IMR-90 (cell line): ENCODE measurements around the gene IRAK1BP1. TPM values are rescaled to one million over a fixed set of nuclear protein-coding genes. Genes with fewer than 3 reads are reported as not detected.

ENCODE experiments used
- ATAC-seq: fragments of 200-7000 bp; cut with Tn5 transposase; 2 replicates; pipeline ENCODE4 v1.9.1; 2020; ENCODE audit warnings: low read depth, mild to moderate bottlenecking, moderate library complexity
- BruUV-seq: library from RNA; stranded (reverse); fragments of 400-500 nt; replicated peaks from 2 replicates; lab custom pipeline; 2021; lab: Mats Ljungman, UMichigan
- CTCF ChIA-PET: fragments of 300-600 bp; formaldehyde crosslinking; extraction: SDS; loops from one replicate; lab custom pipeline; 2021; ENCODE audit warnings: antibody characterized with exemption; lab: Yijun Ruan, JAX
- POLR2A ChIA-PET: fragments of 300-600 bp; sonication (Branson Sonifier 250); formaldehyde crosslinking; loops from one replicate; lab custom pipeline; 2022; ENCODE audit warnings: antibody characterized with exemption; ENCODE audit not compliant: unreplicated experiment; lab: Charles Lee
- DNase-seq: peaks from one replicate; pipeline ENCODE4 v3.0.0; 2013
- H2AFZ ChIP-seq: replicated peaks from 2 replicates; pipeline ENCODE3; 2013; ENCODE audit warnings: low read length, mild to moderate bottlenecking; ENCODE audit not compliant: poor library complexity
- H2AK5ac ChIP-seq: 2 replicates; pipeline ENCODE4 v1.6.1; 2013; ENCODE audit warnings: low read depth, low read length, inconsistent platforms
- H2AK9ac ChIP-seq: replicated peaks from 2 replicates; pipeline ENCODE3; 2013; ENCODE audit warnings: mild to moderate bottlenecking, low read depth, low read length, moderate library complexity; ENCODE audit not compliant: poor library complexity
- H2BK120ac ChIP-seq: 2 replicates; pipeline ENCODE4 v1.6.1; 2013; ENCODE audit warnings: low read depth, low read length, inconsistent platforms
- H2BK15ac ChIP-seq: 3 replicates; pipeline ENCODE4 v1.6.1; 2013; ENCODE audit warnings: low read depth, low read length, inconsistent platforms
- H2BK20ac ChIP-seq: 2 replicates; pipeline ENCODE4 v1.6.1; 2013; ENCODE audit warnings: low read depth, mild to moderate bottlenecking, inconsistent platforms, low read length, moderate library complexity
- H2BK5ac ChIP-seq: 2 replicates; pipeline ENCODE4 v1.6.1; 2013; ENCODE audit warnings: mild to moderate bottlenecking, low read depth, low read length, inconsistent platforms; ENCODE audit not compliant: poor library complexity, severe bottlenecking
- H3K14ac ChIP-seq: replicated peaks from 2 replicates; pipeline ENCODE4 v1.6.1; 2013; ENCODE audit warnings: low read depth, low read length, inconsistent platforms
- H3K18ac ChIP-seq: 2 replicates; pipeline ENCODE4 v1.6.1; 2013; ENCODE audit warnings: low read depth, low read length, control low read depth
- H3K23ac ChIP-seq: 2 replicates; pipeline ENCODE4 v1.6.1; 2013; ENCODE audit warnings: low read depth, low read length, inconsistent platforms
- H3K27ac ChIP-seq: 2 replicates; pipeline ENCODE4 v1.5.1; 2013; ENCODE audit warnings: mild to moderate bottlenecking, control low read depth, low read length; ENCODE audit not compliant: insufficient read depth
- H3K27me3 ChIP-seq: 2 replicates; pipeline ENCODE4 v1.6.1; 2013; ENCODE audit warnings: low read length; ENCODE audit not compliant: control insufficient read depth, insufficient read depth
- H3K36me3 ChIP-seq: 2 replicates; pipeline ENCODE4 v1.6.1; 2013; ENCODE audit warnings: low read length, mixed read lengths; ENCODE audit not compliant: control insufficient read depth, insufficient read depth
- H3K4ac ChIP-seq: 2 replicates; pipeline ENCODE4 v1.6.1; 2013; ENCODE audit warnings: low read depth, low read length, inconsistent platforms
- H3K4me1 ChIP-seq: 2 replicates; pipeline ENCODE4 v1.6.1; 2013; ENCODE audit warnings: low read length, mixed read lengths; ENCODE audit not compliant: control insufficient read depth, insufficient read depth
- H3K4me2 ChIP-seq: 2 replicates; pipeline ENCODE4 v1.6.1; 2013; ENCODE audit warnings: low read depth, mild to moderate bottlenecking, control low read depth, low read length, moderate library complexity
- H3K4me3 ChIP-seq: 2 replicates; pipeline ENCODE4 v1.5.1; 2013; ENCODE audit warnings: low read depth, mild to moderate bottlenecking, control low read depth, low read length, moderate library complexity; ENCODE audit not compliant: insufficient read depth
- H3K56ac ChIP-seq: 2 replicates; pipeline ENCODE4 v1.6.1; 2013; ENCODE audit warnings: low read length, inconsistent platforms; ENCODE audit not compliant: insufficient read depth; ENCODE audit errors: extremely low read depth
- H3K79me1 ChIP-seq, 2 experiments: 2 replicates each; pipeline ENCODE4 v1.6.1; 2013; ENCODE audit warnings: low read length in 2 of 2, inconsistent platforms in 1 of 2, low read depth in 1 of 2
- H3K9ac ChIP-seq: 2 replicates; pipeline ENCODE4 v1.6.1; 2013; ENCODE audit warnings: low read depth, low read length, control low read depth
- H3K9me1 ChIP-seq: 2 replicates; pipeline ENCODE4 v1.6.1; 2013; ENCODE audit warnings: low read length, inconsistent platforms; ENCODE audit not compliant: insufficient read depth
- H3K9me3 ChIP-seq: 2 replicates; pipeline ENCODE4 v1.6.1; 2013; ENCODE audit warnings: low read length; ENCODE audit not compliant: control insufficient read depth, insufficient read depth
- H4K20me1 ChIP-seq: 2 replicates; pipeline ENCODE4 v1.6.1; 2013; ENCODE audit warnings: low read length, inconsistent platforms; ENCODE audit not compliant: insufficient read depth
- H4K5ac ChIP-seq: 2 replicates; pipeline ENCODE4 v1.6.1; 2013; ENCODE audit warnings: mild to moderate bottlenecking, low read depth, low read length, control low read depth
- H4K8ac ChIP-seq, 2 experiments: 2 replicates each; pipeline ENCODE4 v1.6.1; 2013; ENCODE audit warnings: low read depth in 2 of 2, low read length in 2 of 2, control low read depth in 1 of 2, inconsistent platforms in 1 of 2
- H4K91ac ChIP-seq: 2 replicates; pipeline ENCODE4 v1.6.1; 2013; ENCODE audit warnings: low read depth, low read length, inconsistent platforms; ENCODE audit not compliant: insufficient read depth
- BHLHE40 ChIP-seq: fragments of 150-350 bp; IDR thresholded peaks from 2 replicates; pipeline ENCODE4 v1.6.1; 2016; ENCODE audit warnings: mild to moderate bottlenecking, low read depth, low read length
- CEBPB ChIP-seq: IDR thresholded peaks from 2 replicates; pipeline ENCODE4 v1.6.1; 2012; ENCODE audit warnings: low read depth, low read length, improper control_type of control experiment
- CHD1 ChIP-seq: IDR thresholded peaks from 2 replicates; pipeline ENCODE4 v1.6.1; 2012; ENCODE audit warnings: low read depth, low read length, improper control_type of control experiment
- FOS ChIP-seq: fragments of 150-350 bp; IDR thresholded peaks from 2 replicates; pipeline ENCODE4 v1.6.1; 2016; ENCODE audit warnings: low read depth, low read length
- MAZ ChIP-seq: IDR thresholded peaks from 2 replicates; pipeline ENCODE4 v1.6.1; 2012; ENCODE audit warnings: low read depth, mild to moderate bottlenecking, low read length, improper control_type of control experiment, moderate library complexity, borderline replicate concordance
- RAD21 ChIP-seq: IDR thresholded peaks from 2 replicates; pipeline ENCODE4 v1.6.1; 2012; ENCODE audit warnings: low read length, improper control_type of control experiment
- RCOR1 ChIP-seq: IDR thresholded peaks from 2 replicates; pipeline ENCODE4 v1.6.1; 2012; ENCODE audit warnings: mild to moderate bottlenecking, low read length, improper control_type of control experiment; ENCODE audit not compliant: insufficient replicate concordance
- RFX5 ChIP-seq: IDR thresholded peaks from 2 replicates; pipeline ENCODE4 v1.8.0; 2012; ENCODE audit warnings: low read depth, mild to moderate bottlenecking, low read length, moderate library complexity
- WGBS, 2 experiments: methylation state at CpG; one replicate each; pipeline versions ENCODE4 v1.1.5 to v1.1.7; 2013; ENCODE audit warnings: missing lambda C conversion rate in 2 of 2; ENCODE audit not compliant: insufficient read length in 1 of 2; ENCODE audit errors: extremely low coverage in 2 of 2; 5-methylcytosine and 5-hydroxymethylcytosine counted together
- dilution Hi-C: fragments of 300-500 bp; cut with HindIII; formaldehyde crosslinking; loops from one replicate; pipeline ENCODE4 v1.14.3; 2018; ENCODE audit warnings: low sequenced_read_pairs; ENCODE audit not compliant: unreplicated experiment
- in situ Hi-C: fragments of 300-500 bp; cut with MboI; formaldehyde crosslinking; loops from 3 replicates; pipeline ENCODE4 v1.14.3; 2019; ENCODE audit warnings: low sequenced_read_pairs, inconsistent platforms, mixed read lengths
- intact Hi-C: fragments of 100-400 bp; cut with micrococcal nuclease; formaldehyde crosslinking; loops from 2 replicates; pipeline ENCODE4 v1.10.0; 2022
- polyA plus RNA-seq, 3 experiments: library from polyadenylated mRNA; depleted of rRNA; stranded (reverse); fragments of >200 nt; gene quantifications; 2 replicates each; pipeline ENCODE4 v1.2.3, GENCODE V29; 2012; ENCODE audit warnings: low replicate concordance in 1 of 3
- total RNA-seq: library from RNA; depleted of rRNA; stranded (reverse); fragments of >200 nt; gene quantifications from 2 replicates; pipeline ENCODE4 v1.2.3, GENCODE V29; 2012
- TF ChIP-seq, protein P1 (sequence below): conservative IDR thresholded peaks from 2 replicates; pipeline ENCODE4 v1.5.1; 2012; ENCODE audit warnings: mild to moderate bottlenecking, low read depth, low read length, improper control_type of control experiment
- TF ChIP-seq, protein P2 (sequence below): fragments of 150-350 bp; IDR thresholded peaks from 2 replicates; pipeline ENCODE4 v1.6.1; 2016; ENCODE audit warnings: low read depth, mild to moderate bottlenecking, low read length, moderate library complexity, borderline replicate concordance
- TF ChIP-seq, protein P3 (sequence below): fragments of 150-350 bp; IDR thresholded peaks from 2 replicates; pipeline ENCODE4 v1.6.1; 2017; ENCODE audit warnings: mild to moderate bottlenecking, antibody characterized with exemption, low read length, low read depth

The IRAK1BP1 gene
- total and polyA plus RNA-seq, 2 of the 4 experiments (the other 2 are of a cell fraction) = 0.94 to 2.2 TPM

DNA sequence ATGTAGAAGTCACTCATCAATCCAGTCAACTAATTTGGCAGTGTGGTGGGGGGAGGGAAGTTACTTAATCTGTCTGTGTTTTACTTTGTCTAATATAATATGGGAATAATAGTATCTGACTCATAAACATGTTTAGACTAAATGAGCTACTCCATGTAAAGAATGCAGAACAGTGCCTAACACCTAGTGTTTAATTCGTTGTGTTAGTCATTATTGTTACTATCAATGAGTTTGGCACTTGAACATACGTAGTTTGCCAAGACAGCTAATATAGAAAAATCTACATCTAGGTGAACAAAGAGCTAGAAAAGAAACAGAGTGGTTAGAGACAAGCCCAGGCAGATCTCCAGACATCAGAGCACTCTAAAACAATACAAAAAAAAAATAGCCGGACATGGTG is 49.1 kb downstream of the IRAK1BP1 start:
- Histone ChIP-seq H3K27ac (no peak overlapping the region), H4K8ac (no peak overlapping the region), H2AK5ac (no peak overlapping the region), H3K9me3 (no peaks in the 10 kb centered on the region), H2BK120ac (no peak overlapping the region), H3K23ac (no peak overlapping the region), H2BK20ac (no peak overlapping the region), H2AFZ (no peak overlapping the region), H3K14ac (no peak overlapping the region), H2BK5ac (no peak overlapping the region), H2AK9ac (no peak overlapping the region), H4K20me1 (no peaks in the 10 kb centered on the region), H3K4me2 (no peak overlapping the region), H3K9me1 (no peaks in the 10 kb centered on the region), H3K4me3 (no peak overlapping the region), H2BK15ac (no peak overlapping the region), H3K79me1 (no peaks in the 10 kb centered on the region), H3K4ac (no peak overlapping the region), H3K36me3 (no peaks in the 10 kb centered on the region), H3K9ac (no peak overlapping the region), H4K5ac (no peak overlapping the region), H3K56ac (no peak overlapping the region), H3K27me3 (no peaks in the 10 kb centered on the region), H4K91ac (no peak overlapping the region), H3K18ac (no peak overlapping the region), H3K4me1 (no peaks in the 10 kb centered on the region)
- WGBS, 2 experiments = no CpG with 5 or more reads among the region's 3 CpGs
- dilution Hi-C loops = no loop called here
- DNase-seq (no peak), ATAC-seq (no peak)
- no TSS peak for BruUV-seq
- in situ Hi-C loops = no loop called here
- no peak for TF ChIP-seq RFX5
- TF ChIP-seq, protein P1, sequence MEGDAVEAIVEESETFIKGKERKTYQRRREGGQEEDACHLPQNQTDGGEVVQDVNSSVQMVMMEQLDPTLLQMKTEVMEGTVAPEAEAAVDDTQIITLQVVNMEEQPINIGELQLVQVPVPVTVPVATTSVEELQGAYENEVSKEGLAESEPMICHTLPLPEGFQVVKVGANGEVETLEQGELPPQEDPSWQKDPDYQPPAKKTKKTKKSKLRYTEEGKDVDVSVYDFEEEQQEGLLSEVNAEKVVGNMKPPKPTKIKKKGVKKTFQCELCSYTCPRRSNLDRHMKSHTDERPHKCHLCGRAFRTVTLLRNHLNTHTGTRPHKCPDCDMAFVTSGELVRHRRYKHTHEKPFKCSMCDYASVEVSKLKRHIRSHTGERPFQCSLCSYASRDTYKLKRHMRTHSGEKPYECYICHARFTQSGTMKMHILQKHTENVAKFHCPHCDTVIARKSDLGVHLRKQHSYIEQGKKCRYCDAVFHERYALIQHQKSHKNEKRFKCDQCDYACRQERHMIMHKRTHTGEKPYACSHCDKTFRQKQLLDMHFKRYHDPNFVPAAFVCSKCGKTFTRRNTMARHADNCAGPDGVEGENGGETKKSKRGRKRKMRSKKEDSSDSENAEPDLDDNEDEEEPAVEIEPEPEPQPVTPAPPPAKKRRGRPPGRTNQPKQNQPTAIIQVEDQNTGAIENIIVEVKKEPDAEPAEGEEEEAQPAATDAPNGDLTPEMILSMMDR = no peak
- TF ChIP-seq FOS = no peak
- no peak for TF ChIP-seq MAZ
- TF ChIP-seq CEBPB = no peak
- no peak for TF ChIP-seq RCOR1
- TF ChIP-seq BHLHE40 = no peak
- TF ChIP-seq, protein P2, sequence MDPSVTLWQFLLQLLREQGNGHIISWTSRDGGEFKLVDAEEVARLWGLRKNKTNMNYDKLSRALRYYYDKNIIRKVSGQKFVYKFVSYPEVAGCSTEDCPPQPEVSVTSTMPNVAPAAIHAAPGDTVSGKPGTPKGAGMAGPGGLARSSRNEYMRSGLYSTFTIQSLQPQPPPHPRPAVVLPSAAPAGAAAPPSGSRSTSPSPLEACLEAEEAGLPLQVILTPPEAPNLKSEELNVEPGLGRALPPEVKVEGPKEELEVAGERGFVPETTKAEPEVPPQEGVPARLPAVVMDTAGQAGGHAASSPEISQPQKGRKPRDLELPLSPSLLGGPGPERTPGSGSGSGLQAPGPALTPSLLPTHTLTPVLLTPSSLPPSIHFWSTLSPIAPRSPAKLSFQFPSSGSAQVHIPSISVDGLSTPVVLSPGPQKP = no peak
- no peak for TF ChIP-seq CHD1
- TF ChIP-seq, protein P3, sequence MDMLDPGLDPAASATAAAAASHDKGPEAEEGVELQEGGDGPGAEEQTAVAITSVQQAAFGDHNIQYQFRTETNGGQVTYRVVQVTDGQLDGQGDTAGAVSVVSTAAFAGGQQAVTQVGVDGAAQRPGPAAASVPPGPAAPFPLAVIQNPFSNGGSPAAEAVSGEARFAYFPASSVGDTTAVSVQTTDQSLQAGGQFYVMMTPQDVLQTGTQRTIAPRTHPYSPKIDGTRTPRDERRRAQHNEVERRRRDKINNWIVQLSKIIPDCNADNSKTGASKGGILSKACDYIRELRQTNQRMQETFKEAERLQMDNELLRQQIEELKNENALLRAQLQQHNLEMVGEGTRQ = no peak
- no peak for TF ChIP-seq RAD21
- ChIA-PET POLR2A (no interaction called here), CTCF (interaction anchor here (0.6 kb wide), 1 partner anchor 110 kb away, joined by 5 read pairs; no protein-coding TSS in a partner anchor)
- intact Hi-C loops = no loop called here
